K562 treated with DMSO at 1 percent for 48 hours (cell line): Measurements from ENCODE around the gene UBASH3B. TPM values are rescaled to one million over a fixed set of nuclear protein-coding genes. Genes with fewer than 3 reads are reported as not detected.

ENCODE experiments used
- total RNA-seq: library from RNA; unstranded; fragments of 300-600 nt; gene quantifications from 2 replicates; pipeline ENCODE4 v1.2.3, GENCODE V29; 2022; ENCODE audit warnings: low replicate concordance; ENCODE audit errors: extremely low read depth

The UBASH3B gene
- not detected in 2 replicates for total RNA-seq

GRCh38 chr11:122655527-122656072 lies at the start of gene UBASH3B:
Gene UBASH3B, plus strand, starts transcription at chr11:122655722. Its CDS starts 328 bp downstream, at chr11:122656050.

Other genes starting within 250 kb of the UBASH3B start
- not detected in 2 replicates for gene CRTAM, start 182.8 kb downstream of the UBASH3B start, total RNA-seq
- not detected in 2 replicates for gene JHY, start 227.0 kb downstream of the UBASH3B start, total RNA-seq